Neural cell (in vitro differentiated cells): Measurements from ENCODE around the gene SH3GL2. TPM values are rescaled to one million over a fixed set of nuclear protein-coding genes. Genes with fewer than 3 reads are reported as not detected.

ENCODE experiments used
- H2AFZ ChIP-seq: fragments of 200-600, 300-800 bp; sonication (generic), shearing (Covaris generic); 2 replicates; pipeline ENCODE4 v1.6.0; 2014; ENCODE audit warnings: low read depth, mild to moderate bottlenecking, antibody characterized with exemption, low read length, moderate library complexity
- H3F3A ChIP-seq: fragments of 200-600 bp; shearing (Covaris generic); 2 replicates; pipeline ENCODE4 v1.6.1; 2016; ENCODE audit warnings: mild to moderate bottlenecking, moderate library complexity, mixed read lengths, antibody characterized with exemption, low read length; ENCODE audit not compliant: insufficient read depth, poor library complexity, severe bottlenecking
- H3K27ac ChIP-seq: fragments of 200-600, 300-800 bp; sonication (generic), shearing (Covaris generic); 2 replicates; pipeline ENCODE4 v1.5.1; 2014; ENCODE audit warnings: mild to moderate bottlenecking, low read length, moderate library complexity
- H3K27me3 ChIP-seq: fragments of 300-800, 200-600 bp; sonication (generic), shearing (Covaris generic); 2 replicates; pipeline ENCODE4 v1.6.0; 2014; ENCODE audit warnings: mild to moderate bottlenecking, low read depth, low read length, moderate library complexity; ENCODE audit not compliant: insufficient read depth
- H3K36me3 ChIP-seq: fragments of 300-800, 200-600 bp; sonication (generic), shearing (Covaris generic); 2 replicates; pipeline ENCODE4 v1.5.1; 2014; ENCODE audit warnings: mild to moderate bottlenecking, antibody characterized with exemption, low read length, moderate library complexity; ENCODE audit not compliant: insufficient read depth
- H3K4me2 ChIP-seq: fragments of 300-800, 200-600 bp; sonication (generic), shearing (Covaris generic); 2 replicates; pipeline ENCODE4 v1.6.0; 2014; ENCODE audit warnings: mild to moderate bottlenecking, low read length
- H3K4me3 ChIP-seq: fragments of 300-800, 200-600 bp; sonication (generic), shearing (Covaris generic); 2 replicates; pipeline ENCODE4 v1.5.1; 2014; ENCODE audit warnings: mild to moderate bottlenecking, low read length, moderate library complexity
- H3K79me2 ChIP-seq: fragments of 200-600 bp; shearing (Covaris generic); replicated peaks from 2 replicates; pipeline ENCODE4 v1.6.0; 2014; ENCODE audit warnings: mild to moderate bottlenecking, low read length, moderate library complexity; ENCODE audit not compliant: insufficient read depth
- H3K9ac ChIP-seq: fragments of 300-800, 200-600 bp; sonication (generic), shearing (Covaris generic); 2 replicates; pipeline ENCODE4 v1.6.1; 2016; ENCODE audit warnings: mild to moderate bottlenecking, low read length, mixed read lengths
- H3K9me2 ChIP-seq: fragments of 200-600 bp; shearing (Covaris generic); 2 replicates; pipeline ENCODE4 v1.6.1; 2016; ENCODE audit warnings: mild to moderate bottlenecking, low read length, mixed read lengths; ENCODE audit not compliant: insufficient read depth
- H3K9me3 ChIP-seq: fragments of 200-600, 300-800 bp; sonication (generic), shearing (Covaris generic); 2 replicates; pipeline ENCODE4 v1.6.1; 2016; ENCODE audit warnings: mild to moderate bottlenecking, mixed run types, low read length, moderate library complexity, mixed read lengths
- H4K20me1 ChIP-seq: fragments of 200-600 bp; shearing (Covaris generic); 2 replicates; pipeline ENCODE4 v1.6.1; 2016; ENCODE audit warnings: mild to moderate bottlenecking, mixed run types; ENCODE audit not compliant: insufficient read depth
- EP300 ChIP-seq: fragments of 450-650 bp; conservative IDR thresholded peaks from 2 replicates; pipeline ENCODE4 v1.6.1; 2014; ENCODE audit warnings: antibody characterized with exemption, mild to moderate bottlenecking, moderate library complexity; ENCODE audit not compliant: poor library complexity, severe bottlenecking
- EZH2 ChIP-seq: fragments of 200-600, 300-800 bp; shearing (Covaris generic), sonication (generic); IDR thresholded peaks from 2 replicates; pipeline ENCODE4 v1.6.1; 2014; ENCODE audit warnings: antibody characterized with exemption, low read length, borderline replicate concordance, mild to moderate bottlenecking; ENCODE audit not compliant: insufficient read depth, poor library complexity, severe bottlenecking
- MXI1 ChIP-seq: fragments of 450-650 bp; conservative IDR thresholded peaks from 2 replicates; pipeline ENCODE4 v1.6.1; 2014; ENCODE audit warnings: antibody characterized with exemption, mild to moderate bottlenecking; ENCODE audit not compliant: poor library complexity, severe bottlenecking
- POLR2AphosphoS5 ChIP-seq: IDR thresholded peaks from 2 replicates; pipeline ENCODE4 v1.6.1; 2012
- RAD21 ChIP-seq: fragments of 450-650 bp; conservative IDR thresholded peaks from 2 replicates; pipeline ENCODE4 v1.6.1; 2014; ENCODE audit warnings: antibody characterized with exemption, mild to moderate bottlenecking, moderate library complexity
- SMC3 ChIP-seq: fragments of 450-650 bp; conservative IDR thresholded peaks from 2 replicates; pipeline ENCODE4 v1.6.1; 2014; ENCODE audit warnings: antibody characterized with exemption, mild to moderate bottlenecking, moderate library complexity; ENCODE audit not compliant: poor library complexity
- TAF1 ChIP-seq: IDR thresholded peaks from 2 replicates; pipeline ENCODE4 v1.6.1; 2012; ENCODE audit warnings: low read depth
- polyA plus RNA-seq: library from polyadenylated mRNA; depleted of rRNA; stranded (reverse); fragments of >200 nt; gene quantifications from 2 replicates; pipeline ENCODE4 v1.2.3, GENCODE V29; 2014
- TF ChIP-seq, protein P1 (sequence below): fragments of 450-650 bp; IDR thresholded peaks from 2 replicates; pipeline ENCODE4 v1.5.1; 2014; ENCODE audit warnings: antibody characterized with exemption, mild to moderate bottlenecking, moderate library complexity; ENCODE audit not compliant: poor library complexity, severe bottlenecking
- TF ChIP-seq, protein P2 (sequence below): IDR thresholded peaks from 2 replicates; pipeline ENCODE4 v1.6.1; 2012; ENCODE audit warnings: borderline replicate concordance

The SH3GL2 gene
- polyA plus RNA-seq, 1 donor from 2014 or later = 13.5 TPM

DNA sequence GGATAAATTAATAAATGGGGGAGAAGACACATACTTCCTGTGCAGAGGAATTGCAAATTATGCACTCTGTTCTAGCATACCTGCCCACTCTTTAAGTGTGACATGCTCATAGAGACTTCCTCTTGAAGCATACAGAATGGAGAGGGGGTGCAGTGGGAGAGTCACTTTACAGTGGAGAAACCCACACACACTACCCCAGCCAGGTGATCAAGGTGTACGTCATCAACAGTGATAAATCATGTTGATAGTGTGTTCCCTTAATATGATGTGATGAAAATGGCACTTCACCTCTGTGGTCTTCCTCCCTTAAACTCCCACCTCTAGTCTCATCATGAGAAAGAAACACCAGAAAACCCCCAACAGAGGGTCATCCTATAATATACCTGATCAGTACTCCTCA, 110.0 kb downstream of the SH3GL2 start:
- no peaks in the 10 kb centered on the region for H3K36me3 ChIP-seq
- H3K9ac ChIP-seq = no peak overlapping the region
- no peak overlapping the region for H2AFZ ChIP-seq
- no peaks in the 10 kb centered on the region for H3F3A ChIP-seq
- H3K4me2 ChIP-seq = no peak overlapping the region
- no peaks in the 10 kb centered on the region for H3K27me3 ChIP-seq
- H3K9me3 ChIP-seq = peaks cover 4% of the 10 kb centered on the region
- no peaks in the 10 kb centered on the region for H4K20me1 ChIP-seq
- no peak overlapping the region for H3K27ac ChIP-seq
- H3K4me3 ChIP-seq = no peak overlapping the region
- TF ChIP-seq MXI1 (no peak), TAF1 (no peak), EZH2 (no peak), SMC3 (no peak), POLR2AphosphoS5 (no peak), EP300 (no peak), RAD21 (no peak)
- TF ChIP-seq, protein P1, sequence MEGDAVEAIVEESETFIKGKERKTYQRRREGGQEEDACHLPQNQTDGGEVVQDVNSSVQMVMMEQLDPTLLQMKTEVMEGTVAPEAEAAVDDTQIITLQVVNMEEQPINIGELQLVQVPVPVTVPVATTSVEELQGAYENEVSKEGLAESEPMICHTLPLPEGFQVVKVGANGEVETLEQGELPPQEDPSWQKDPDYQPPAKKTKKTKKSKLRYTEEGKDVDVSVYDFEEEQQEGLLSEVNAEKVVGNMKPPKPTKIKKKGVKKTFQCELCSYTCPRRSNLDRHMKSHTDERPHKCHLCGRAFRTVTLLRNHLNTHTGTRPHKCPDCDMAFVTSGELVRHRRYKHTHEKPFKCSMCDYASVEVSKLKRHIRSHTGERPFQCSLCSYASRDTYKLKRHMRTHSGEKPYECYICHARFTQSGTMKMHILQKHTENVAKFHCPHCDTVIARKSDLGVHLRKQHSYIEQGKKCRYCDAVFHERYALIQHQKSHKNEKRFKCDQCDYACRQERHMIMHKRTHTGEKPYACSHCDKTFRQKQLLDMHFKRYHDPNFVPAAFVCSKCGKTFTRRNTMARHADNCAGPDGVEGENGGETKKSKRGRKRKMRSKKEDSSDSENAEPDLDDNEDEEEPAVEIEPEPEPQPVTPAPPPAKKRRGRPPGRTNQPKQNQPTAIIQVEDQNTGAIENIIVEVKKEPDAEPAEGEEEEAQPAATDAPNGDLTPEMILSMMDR = no peak
- TF ChIP-seq, protein P2, sequence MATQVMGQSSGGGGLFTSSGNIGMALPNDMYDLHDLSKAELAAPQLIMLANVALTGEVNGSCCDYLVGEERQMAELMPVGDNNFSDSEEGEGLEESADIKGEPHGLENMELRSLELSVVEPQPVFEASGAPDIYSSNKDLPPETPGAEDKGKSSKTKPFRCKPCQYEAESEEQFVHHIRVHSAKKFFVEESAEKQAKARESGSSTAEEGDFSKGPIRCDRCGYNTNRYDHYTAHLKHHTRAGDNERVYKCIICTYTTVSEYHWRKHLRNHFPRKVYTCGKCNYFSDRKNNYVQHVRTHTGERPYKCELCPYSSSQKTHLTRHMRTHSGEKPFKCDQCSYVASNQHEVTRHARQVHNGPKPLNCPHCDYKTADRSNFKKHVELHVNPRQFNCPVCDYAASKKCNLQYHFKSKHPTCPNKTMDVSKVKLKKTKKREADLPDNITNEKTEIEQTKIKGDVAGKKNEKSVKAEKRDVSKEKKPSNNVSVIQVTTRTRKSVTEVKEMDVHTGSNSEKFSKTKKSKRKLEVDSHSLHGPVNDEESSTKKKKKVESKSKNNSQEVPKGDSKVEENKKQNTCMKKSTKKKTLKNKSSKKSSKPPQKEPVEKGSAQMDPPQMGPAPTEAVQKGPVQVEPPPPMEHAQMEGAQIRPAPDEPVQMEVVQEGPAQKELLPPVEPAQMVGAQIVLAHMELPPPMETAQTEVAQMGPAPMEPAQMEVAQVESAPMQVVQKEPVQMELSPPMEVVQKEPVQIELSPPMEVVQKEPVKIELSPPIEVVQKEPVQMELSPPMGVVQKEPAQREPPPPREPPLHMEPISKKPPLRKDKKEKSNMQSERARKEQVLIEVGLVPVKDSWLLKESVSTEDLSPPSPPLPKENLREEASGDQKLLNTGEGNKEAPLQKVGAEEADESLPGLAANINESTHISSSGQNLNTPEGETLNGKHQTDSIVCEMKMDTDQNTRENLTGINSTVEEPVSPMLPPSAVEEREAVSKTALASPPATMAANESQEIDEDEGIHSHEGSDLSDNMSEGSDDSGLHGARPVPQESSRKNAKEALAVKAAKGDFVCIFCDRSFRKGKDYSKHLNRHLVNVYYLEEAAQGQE = no peak
- no peaks in the 10 kb centered on the region for H3K9me2 ChIP-seq
- H3K79me2 ChIP-seq = no peaks in the 10 kb centered on the region

DNA sequence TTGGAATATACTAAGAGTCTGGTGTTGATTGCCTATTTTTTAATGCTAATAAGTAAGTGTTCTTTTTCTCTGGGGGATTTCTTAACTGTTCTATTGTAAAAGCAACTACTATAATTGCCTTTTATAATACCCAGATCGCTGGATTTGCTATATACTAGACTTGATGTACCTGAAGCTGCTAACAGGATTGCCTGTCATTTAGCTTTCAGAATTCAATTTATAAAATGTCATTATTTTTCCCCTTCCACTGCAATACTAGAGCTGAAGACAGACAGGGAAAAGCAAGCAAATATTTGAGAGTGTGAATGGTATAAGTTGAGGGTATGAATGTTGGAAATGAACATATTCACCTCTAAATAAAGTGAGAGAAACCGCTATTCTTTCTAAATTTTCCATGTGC, 115.5 kb downstream of the SH3GL2 start:
- peak overlapping the region; percentile 43 for H3K4me3 ChIP-seq
- no peaks in the 10 kb centered on the region for H3K27me3 ChIP-seq
- no peaks in the 10 kb centered on the region for H3K9me2 ChIP-seq
- H3K9me3 ChIP-seq = no peaks in the 10 kb centered on the region
- H3K4me2 ChIP-seq = peak overlapping the region; percentile 33
- no peaks in the 10 kb centered on the region for H3K36me3 ChIP-seq
- H2AFZ ChIP-seq = no peak overlapping the region
- TF ChIP-seq POLR2AphosphoS5 (peak; percentile 53), EP300 (peak; percentile 79), SMC3 (no peak)
- TF ChIP-seq, protein P2 = peak; percentile 60
- H3K79me2 ChIP-seq = no peaks in the 10 kb centered on the region
- no peak overlapping the region for H3K9ac ChIP-seq
- no peaks in the 10 kb centered on the region for H4K20me1 ChIP-seq
- peak overlapping the region; percentile 38 for H3K27ac ChIP-seq
- H3F3A ChIP-seq = no peaks in the 10 kb centered on the region
